ENCODE data around the gene MADCAM1.
A peak's percentile ranks its signal among the peaks of the same experiment; 100 is the strongest.

The MADCAM1 gene

DNA sequence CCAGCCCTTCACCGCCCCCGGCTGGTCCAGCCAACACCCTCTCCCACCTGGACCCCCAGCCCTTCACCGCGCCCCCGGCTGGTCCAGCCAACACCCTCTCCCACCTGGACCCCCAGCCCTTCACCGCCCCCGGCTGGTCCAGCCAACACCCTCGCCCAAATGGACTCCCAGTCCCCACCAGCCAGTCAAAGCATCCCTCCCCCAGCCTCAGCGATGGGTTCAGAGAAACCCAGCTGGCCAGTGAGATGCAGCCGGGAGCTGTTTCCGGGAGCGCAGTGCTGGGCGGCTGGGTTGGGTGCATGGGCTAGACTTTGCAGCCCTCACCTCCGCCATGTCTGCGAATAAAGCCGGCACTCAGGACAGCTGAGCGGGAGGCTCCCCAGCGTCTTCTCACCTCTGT lies 28.7 kb downstream of the MADCAM1 start:
- Histone ChIP-seq H3K36me3 (replicated peaks in 1 of 2; ENCODE audit: control insufficient read depth in 2 of 2, insufficient read depth in 2 of 2, low read length in 2 of 2) (peaks cover 1 to 3% of the 10 kb centered on the region in 2 donors), H2BK12ac (ENCODE audit: low read length) (no peak overlapping the region), H3K79me1 (ENCODE audit: low read depth, low read length) (peaks cover 6% of the 10 kb centered on the region), H2BK5ac (ENCODE audit: low read length) (peak overlapping the region; percentile 59), H3K27ac (replicated peaks; ENCODE audit: low read length) (no peak overlapping the region), H4K8ac (ENCODE audit: low read depth, low read length) (no peak overlapping the region), H3K27me3 (ENCODE audit: control insufficient read depth in 3 of 3, insufficient read depth in 3 of 3, low read depth in 1 of 3, low read length in 3 of 3) (no peaks in the 10 kb centered on the region), H3K4me1 (ENCODE audit: control insufficient read depth in 2 of 2, insufficient read depth in 1 of 2, low read depth in 1 of 2, low read length in 2 of 2) (peaks cover 4 to 8% of the 10 kb centered on the region in 2 donors), H3K4ac (ENCODE audit: low read length) (peak overlapping the region; percentile 67), H3K9me3 (replicated peaks in 1 of 2; ENCODE audit: control insufficient read depth in 2 of 2, insufficient read depth in 1 of 2, low read depth in 1 of 2, low read length in 2 of 2) (peaks cover 0 to 6% of the 10 kb centered on the region in 2 donors), H3K4me2 (ENCODE audit: insufficient read depth, low read length, poor library complexity, severe bottlenecking) (no peak overlapping the region), H3K14ac (ENCODE audit: low read length) (peak overlapping the region; percentile 10), H2AFZ (ENCODE audit: low read length) (no peak overlapping the region), H2BK120ac (ENCODE audit: low read depth, low read length) (no peak overlapping the region), H2BK15ac (ENCODE audit: low read length) (peak overlapping the region; percentile 96), H3K4me3 (ENCODE audit: low read length in 2 of 2) (peak overlapping the region in 1 of 2 donors; percentile 62), H3K18ac (ENCODE audit: low read length) (peak overlapping the region; percentile 89), H4K91ac (ENCODE audit: low read depth, low read length, poor library complexity) (no peak overlapping the region), H2AK5ac (ENCODE audit: low read depth, low read length) (no peak overlapping the region), H3K23ac (ENCODE audit: low read depth, low read length, poor library complexity) (peak overlapping the region; percentile 89), H3K9ac (ENCODE audit: low read depth, low read length, poor library complexity) (no peak overlapping the region)
- no peak for DNase-seq (ENCODE audit: low spot score)
- WGBS, 2 donors (ENCODE audit: extremely low coverage in 2 of 2, insufficient read length in 2 of 2, insufficient replicate concordance in 1 of 2), result no CpG with 5 or more reads among the region's 18 CpGs

DNA sequence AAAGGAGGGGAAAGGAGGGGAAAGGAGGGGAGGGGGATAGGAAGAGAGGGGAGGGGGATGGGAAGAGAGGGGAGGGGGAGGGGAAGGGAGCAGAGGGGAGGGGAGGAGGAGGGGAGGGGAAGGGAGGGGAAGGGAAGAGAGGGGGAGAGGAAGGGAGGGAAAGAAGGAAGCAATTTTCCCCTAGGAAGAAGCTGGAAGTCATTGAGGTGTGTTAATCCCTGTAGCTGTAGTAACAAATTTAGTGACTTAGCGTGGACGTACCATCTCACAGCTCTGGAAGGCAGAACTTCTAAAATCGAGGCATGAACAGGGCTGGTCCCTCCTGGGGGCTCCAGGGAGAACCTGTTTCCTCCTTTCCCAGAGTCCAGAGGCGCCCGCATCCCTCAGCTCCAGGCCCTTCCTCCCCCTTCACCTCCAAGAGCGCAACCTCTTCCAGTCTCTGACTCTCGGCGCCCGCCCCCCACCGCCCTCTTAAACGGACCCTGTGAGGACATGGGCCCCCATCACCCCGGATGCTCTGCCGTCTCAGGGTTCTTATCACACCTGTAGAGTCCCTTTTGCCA lies 29.7 kb downstream of the MADCAM1 start:
- Histone ChIP-seq H3K36me3 (replicated peaks in 1 of 2; ENCODE audit: control insufficient read depth in 2 of 2, insufficient read depth in 2 of 2, low read length in 2 of 2) (peaks cover 0 to 1% of the 10 kb centered on the region in 2 donors), H3K27me3 (ENCODE audit: control insufficient read depth in 3 of 3, insufficient read depth in 3 of 3, low read depth in 1 of 3, low read length in 3 of 3) (no peaks in the 10 kb centered on the region), H4K91ac (ENCODE audit: low read depth, low read length, poor library complexity) (no peak overlapping the region), H3K4me1 (ENCODE audit: control insufficient read depth in 2 of 2, insufficient read depth in 1 of 2, low read depth in 1 of 2, low read length in 2 of 2) (peaks cover 6 to 8% of the 10 kb centered on the region in 2 donors), H2AK5ac (ENCODE audit: low read depth, low read length) (no peak overlapping the region), H3K9me3 (replicated peaks in 1 of 2; ENCODE audit: control insufficient read depth in 2 of 2, insufficient read depth in 1 of 2, low read depth in 1 of 2, low read length in 2 of 2) (peaks cover 0 to 3% of the 10 kb centered on the region in 2 donors), H2BK120ac (ENCODE audit: low read depth, low read length) (no peak overlapping the region), H2BK12ac (ENCODE audit: low read length) (no peak overlapping the region), H2AFZ (ENCODE audit: low read length) (no peak overlapping the region), H3K23ac (ENCODE audit: low read depth, low read length, poor library complexity) (no peak overlapping the region), H4K8ac (ENCODE audit: low read depth, low read length) (no peak overlapping the region), H3K27ac (replicated peaks; ENCODE audit: low read length) (no peak overlapping the region), H3K14ac (ENCODE audit: low read length) (no peak overlapping the region), H3K79me1 (ENCODE audit: low read depth, low read length) (peaks cover 9% of the 10 kb centered on the region), H2BK5ac (ENCODE audit: low read length) (no peak overlapping the region), H3K4ac (ENCODE audit: low read length) (no peak overlapping the region), H2BK15ac (ENCODE audit: low read length) (no peak overlapping the region), H3K18ac (ENCODE audit: low read length) (no peak overlapping the region), H3K9ac (ENCODE audit: low read depth, low read length, poor library complexity) (no peak overlapping the region), H3K4me3 (ENCODE audit: low read length in 2 of 2) (no peak overlapping the region), H3K4me2 (ENCODE audit: insufficient read depth, low read length, poor library complexity, severe bottlenecking) (no peak overlapping the region)
- DNase-seq (ENCODE audit: low spot score), result no peak
- WGBS, 2 donors (ENCODE audit: extremely low coverage in 2 of 2, insufficient read length in 2 of 2, insufficient replicate concordance in 1 of 2), result no CpG with 5 or more reads among the region's 13 CpGs

DNA sequence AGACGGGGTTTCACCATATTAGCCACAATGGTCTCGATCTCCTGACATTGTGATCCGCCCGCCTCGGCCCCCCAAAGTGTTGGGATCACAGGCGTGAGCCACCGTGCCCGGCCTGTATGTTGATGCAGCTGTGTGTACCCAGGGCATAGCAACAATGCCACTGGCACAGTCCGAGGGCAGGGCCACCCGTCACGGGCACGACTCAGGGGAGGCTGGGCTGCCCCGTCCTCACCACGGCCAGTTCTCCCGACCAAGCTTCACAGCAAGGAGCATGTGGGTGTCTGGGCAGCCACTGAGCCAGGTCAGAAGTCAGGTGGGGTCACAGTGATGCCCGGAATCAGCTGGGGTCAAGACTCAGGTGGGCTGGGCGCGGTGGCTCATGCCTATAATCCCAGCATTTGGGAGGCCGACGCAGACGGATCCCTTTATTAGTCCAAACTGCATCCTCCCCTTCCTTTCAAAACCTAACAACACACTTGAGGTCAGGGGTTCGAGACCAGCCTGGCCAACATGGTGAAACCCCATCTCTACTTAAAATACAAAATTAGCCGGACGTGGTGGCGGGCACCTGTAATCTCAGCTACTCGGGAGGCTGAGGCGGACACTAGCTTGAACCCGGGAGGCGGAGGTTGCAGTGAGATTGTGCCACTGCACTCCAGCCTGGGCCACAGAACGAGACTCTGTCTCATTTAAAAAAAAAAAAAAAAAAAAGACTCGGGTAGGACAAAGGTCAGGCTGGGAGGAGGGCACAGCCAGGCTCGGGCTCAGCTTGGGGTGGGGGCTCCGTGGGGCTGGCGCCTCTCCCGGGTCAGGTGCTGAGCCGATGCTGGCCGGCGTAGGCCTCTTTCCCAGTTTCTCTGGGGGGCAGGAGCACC lies 34.1 kb downstream of the MADCAM1 start:
- Histone ChIP-seq H3K23ac (ENCODE audit: low read depth, low read length, poor library complexity) (peak overlapping the region; percentile 99), H3K27me3 (ENCODE audit: control insufficient read depth in 3 of 3, insufficient read depth in 3 of 3, low read depth in 1 of 3, low read length in 3 of 3) (no peaks in the 10 kb centered on the region), H2BK12ac (ENCODE audit: low read length) (peak overlapping the region; percentile 82), H2BK120ac (ENCODE audit: low read depth, low read length) (peak overlapping the region; percentile 91), H3K27ac (replicated peaks; ENCODE audit: low read length) (peak overlapping the region; percentile 97), H3K4me3 (ENCODE audit: low read length in 2 of 2) (peak overlapping the region; percentile 90 to 97), H3K14ac (ENCODE audit: low read length) (no peak overlapping the region), H3K4ac (ENCODE audit: low read length) (no peak overlapping the region), H3K18ac (ENCODE audit: low read length) (peak overlapping the region; percentile 97), H2BK15ac (ENCODE audit: low read length) (peak overlapping the region; percentile 54), H2AK5ac (ENCODE audit: low read depth, low read length) (peak overlapping the region; percentile 95), H2BK5ac (ENCODE audit: low read length) (peak overlapping the region; percentile 99), H3K79me1 (ENCODE audit: low read depth, low read length) (peaks cover 31% of the 10 kb centered on the region), H4K91ac (ENCODE audit: low read depth, low read length, poor library complexity) (peak overlapping the region; percentile 94), H2AFZ (ENCODE audit: low read length) (peak overlapping the region; percentile 97), H3K9me3 (replicated peaks in 1 of 2; ENCODE audit: control insufficient read depth in 2 of 2, insufficient read depth in 1 of 2, low read depth in 1 of 2, low read length in 2 of 2) (no peaks in the 10 kb centered on the region), H3K4me1 (ENCODE audit: control insufficient read depth in 2 of 2, insufficient read depth in 1 of 2, low read depth in 1 of 2, low read length in 2 of 2) (peaks cover 12 to 17% of the 10 kb centered on the region in 2 donors), H3K36me3 (replicated peaks in 1 of 2; ENCODE audit: control insufficient read depth in 2 of 2, insufficient read depth in 2 of 2, low read length in 2 of 2) (peaks cover 5 to 18% of the 10 kb centered on the region in 2 donors), H4K8ac (ENCODE audit: low read depth, low read length) (no peak overlapping the region), H3K9ac (ENCODE audit: low read depth, low read length, poor library complexity) (peak overlapping the region; percentile 94), H3K4me2 (ENCODE audit: insufficient read depth, low read length, poor library complexity, severe bottlenecking) (peak overlapping the region; percentile 86)
- DNase-seq (ENCODE audit: low spot score), result no peak
- WGBS, 2 donors (ENCODE audit: extremely low coverage in 2 of 2, insufficient read length in 2 of 2, insufficient replicate concordance in 1 of 2), result no CpG with 5 or more reads among the region's 38 CpGs

Measured in neuronal stem cell (in vitro differentiated cells).